Transverse colon (tissue), 4 donors: ENCODE results near the gene MED15. TPM values are rescaled to one million over a fixed set of nuclear protein-coding genes. Genes with fewer than 3 reads are reported as not detected.

Experiments used
- DNase-seq: peaks from one replicate; pipeline ENCODE4 v3.0.0-alpha.2; 2019
- H3K27ac ChIP-seq, 4 donors: fragments of 200-600 bp; sonication (generic); 2 replicates each; pipeline ENCODE4 v1.5.1; 2016 to 2018; ENCODE audit warnings: inconsistent platforms in 4 of 4
- H3K27me3 ChIP-seq: fragments of 200-600 bp; sonication (generic); 2 replicates; pipeline ENCODE4 v1.5.1; 2017; ENCODE audit warnings: inconsistent platforms
- H3K36me3 ChIP-seq, 4 donors: fragments of 200-600 bp; sonication (generic); 2 replicates each; pipeline ENCODE4 v1.5.1; 2017 to 2019; ENCODE audit warnings: inconsistent platforms in 4 of 4
- H3K4me1 ChIP-seq, 4 donors: fragments of 200-600 bp; sonication (generic); 2 replicates each; pipeline ENCODE4 v1.5.1; 2017 to 2020; ENCODE audit warnings: inconsistent platforms in 4 of 4
- H3K4me3 ChIP-seq, 4 donors: fragments of 200-600 bp; sonication (generic); 1 replicate in 1 of 4; 2 replicates in 3 of 4; pipeline versions ENCODE4 v1.5.1 to v1.6.1; 2017 to 2019; ENCODE audit warnings: inconsistent platforms in 4 of 4
- H3K9me3 ChIP-seq, 2 donors: fragments of 200-600 bp; sonication (generic); 2 replicates each; pipeline ENCODE4 v1.5.1; 2017 to 2019; ENCODE audit warnings: inconsistent platforms in 2 of 2
- CTCF ChIP-seq, 5 experiments: fragments of 200-600 bp in 3 of 5; fragments of 450-650 bp in 2 of 5; sonication (generic) in 3 of 5; IDR thresholded peaks; 1 replicate in 2 of 5; 2 replicates in 3 of 5; pipeline ENCODE4 v1.5.1; 2016 to 2017; ENCODE audit warnings: antibody characterized with exemption in 5 of 5, inconsistent platforms in 3 of 5, mild to moderate bottlenecking in 2 of 5, moderate library complexity in 1 of 5
- EP300 ChIP-seq: sonication (generic); formaldehyde crosslinking; IDR thresholded peaks from one replicate; pipeline ENCODE4 v1.6.1; 2017; ENCODE audit warnings: antibody characterized with exemption, low read depth
- POLR2A ChIP-seq: fragments of 450-650 bp; IDR thresholded peaks from one replicate; pipeline ENCODE4 v1.6.1; 2016; ENCODE audit warnings: antibody characterized with exemption, mild to moderate bottlenecking, moderate library complexity
- POLR2AphosphoS5 ChIP-seq, 3 donors: sonication (generic); formaldehyde crosslinking; IDR thresholded peaks; one replicate each; pipeline ENCODE4 v1.6.1; 2016; ENCODE audit warnings: antibody characterized with exemption in 3 of 3
- WGBS, 2 donors: methylation state at CpG; one replicate each; pipeline ENCODE4 v1.1.5; 2018; ENCODE audit warnings: low coverage in 1 of 2; 5-methylcytosine and 5-hydroxymethylcytosine counted together
- in situ Hi-C, 4 donors: fragments of 200-750 bp; cut with MboI; loops; one replicate each; pipeline versions ENCODE4 v1.15.0 to v1.15.1; 2017; ENCODE audit warnings: low sequenced_read_pairs in 3 of 4, low pct_ligation_motif_present in 1 of 4, low pct_unique_long_range_greater_than_20kb in 1 of 4
- intact Hi-C: fragments of 100-400 bp; cut with DNase I; formaldehyde crosslinking; loops from one replicate; pipeline ENCODE4 v1.15.1; 2023; ENCODE audit warnings: low total_unique reads
- total RNA-seq, 4 donors: library from RNA; depleted of rRNA; stranded (reverse); fragments of >200 nt; gene quantifications; one replicate each; pipeline ENCODE4 v1.1.0, GENCODE V29; 2016

The MED15 gene
- total RNA-seq, 4 donors from 2014 or later: 70.3 to 211 (median 116) TPM

- TF ChIP-seq POLR2AphosphoS5 (IDR thresholded peaks at IDR 0.05): peak in 1 of 3 donors; percentile 46
- TF ChIP-seq EP300: no peak
- no peak for TF ChIP-seq POLR2A
- no peak for TF ChIP-seq CTCF (IDR thresholded peaks at IDR 0.05)
- Histone ChIP-seq H3K4me1 (no peaks in the 10 kb centered on the region), H3K9me3 (no peaks in the 10 kb centered on the region), H3K36me3 (no peaks in the 10 kb centered on the region), H3K27ac (no peak overlapping the region), H3K27me3 (no peaks in the 10 kb centered on the region), H3K4me3 (no peak overlapping the region)
- intact Hi-C loops (no loop called here), in situ Hi-C loops (loop anchor here in 1 of 4 donors (25.0 kb wide), 1 partner anchor 113 kb away; no protein-coding TSS in a partner anchor)
- WGBS, 2 donors: 50 to 80% methylated on average over 1 to 4 of the region's 5 CpGs
- DNase-seq: no peak
Measured at GRCh38 chr22:20599117-20599516, 91.7 kb downstream of the MED15 start.

DNA sequence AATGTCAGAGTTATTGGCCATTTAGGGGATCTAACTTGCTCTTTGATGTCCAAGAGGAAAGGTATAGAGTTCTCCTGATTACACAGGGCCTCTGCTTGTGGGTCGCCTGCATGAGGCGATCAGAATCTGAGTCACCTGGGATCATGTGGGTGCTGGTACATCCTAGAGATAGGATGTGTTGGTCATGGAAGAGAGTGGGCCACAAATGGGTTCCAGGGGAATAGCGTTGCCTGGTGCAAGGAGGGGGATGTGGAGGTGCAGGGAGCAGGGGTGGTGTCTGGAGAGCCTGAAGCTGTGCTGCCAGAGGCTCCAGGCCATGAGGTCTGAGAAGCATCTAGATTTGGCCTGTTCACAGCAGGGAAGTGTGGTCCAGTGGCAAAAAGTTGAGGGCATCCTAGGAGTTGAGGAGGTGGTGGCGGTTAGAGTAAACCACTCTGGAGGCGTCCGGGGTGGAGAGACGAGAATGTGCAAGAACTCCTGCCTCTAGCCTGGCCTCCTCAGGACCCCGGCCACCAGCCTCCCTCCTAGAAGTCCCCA is 92.8 kb downstream of the MED15 start:
- 85 to 100% methylated on average over 1 to 8 of the region's 8 CpGs for WGBS, 2 donors
- in situ Hi-C loops: no loop called here
- Histone ChIP-seq H3K4me3 (no peak overlapping the region), H3K36me3 (no peaks in the 10 kb centered on the region), H3K4me1 (no peaks in the 10 kb centered on the region), H3K9me3 (no peaks in the 10 kb centered on the region), H3K27ac (no peak overlapping the region), H3K27me3 (no peaks in the 10 kb centered on the region)
- intact Hi-C loops: no loop called here
- no peak for DNase-seq
- TF ChIP-seq CTCF (IDR thresholded peaks at IDR 0.05): no peak

DNA sequence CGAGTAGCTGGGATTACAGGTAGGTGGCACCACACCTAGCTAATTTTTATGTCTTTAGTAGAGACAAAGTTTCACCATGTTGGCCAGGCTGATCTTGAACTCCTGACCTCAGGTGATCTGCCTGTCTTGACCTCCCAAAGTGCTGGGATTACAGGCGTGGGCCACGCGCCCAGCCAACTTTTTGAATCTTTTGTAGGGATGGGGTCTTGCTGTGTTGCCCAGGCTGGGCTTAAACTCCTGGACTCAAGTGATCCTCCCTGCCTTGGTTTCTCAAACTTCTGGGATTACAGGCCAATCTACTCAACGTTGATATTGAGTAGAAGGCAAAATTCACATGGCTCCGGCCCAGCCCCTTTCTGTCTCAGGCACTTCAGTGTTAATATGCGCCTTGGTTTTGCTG is 93.9 kb downstream of the MED15 start:
- no peaks in the 10 kb centered on the region for H3K27me3 ChIP-seq
- 58 to 83% methylated on average over 2 to 7 of the region's 7 CpGs for WGBS, 2 donors
- intact Hi-C loops (no loop called here), in situ Hi-C loops (no loop called here)
- no peak for TF ChIP-seq POLR2A
- H3K36me3 ChIP-seq: no peaks in the 10 kb centered on the region
- H3K27ac ChIP-seq: no peak overlapping the region
- H3K4me3 ChIP-seq: no peak overlapping the region
- no peaks in the 10 kb centered on the region for H3K9me3 ChIP-seq
- DNase-seq: no peak
- no peaks in the 10 kb centered on the region for H3K4me1 ChIP-seq

GRCh38 chr22:20602609-20603164 is 95.3 kb downstream of the MED15 start:
- in situ Hi-C loops: no loop called here
- intact Hi-C loops: no loop called here

More at GRCh38 chr22:20602609-20603164, 95.3 kb downstream of the MED15 start:
- WGBS, 2 donors: 77% methylated on average over 8 of the region's 8 CpGs; no CpG with 5 or more reads in 1 of the 2 donors
- H3K4me3 ChIP-seq: no peak overlapping the region
- H3K27me3 ChIP-seq: no peaks in the 10 kb centered on the region
- DNase-seq: no peak
- H3K36me3 ChIP-seq: no peaks in the 10 kb centered on the region
- H3K4me1 ChIP-seq: no peaks in the 10 kb centered on the region
- H3K9me3 ChIP-seq: no peaks in the 10 kb centered on the region
- no peak for TF ChIP-seq EP300
- no peak for TF ChIP-seq POLR2AphosphoS5 (IDR thresholded peaks at IDR 0.05)
- TF ChIP-seq CTCF (IDR thresholded peaks at IDR 0.05): no peak
- no peak for TF ChIP-seq POLR2A
- H3K27ac ChIP-seq: no peak overlapping the region
